ENCODE data around the gene SMO.

Gene SMO

DNA sequence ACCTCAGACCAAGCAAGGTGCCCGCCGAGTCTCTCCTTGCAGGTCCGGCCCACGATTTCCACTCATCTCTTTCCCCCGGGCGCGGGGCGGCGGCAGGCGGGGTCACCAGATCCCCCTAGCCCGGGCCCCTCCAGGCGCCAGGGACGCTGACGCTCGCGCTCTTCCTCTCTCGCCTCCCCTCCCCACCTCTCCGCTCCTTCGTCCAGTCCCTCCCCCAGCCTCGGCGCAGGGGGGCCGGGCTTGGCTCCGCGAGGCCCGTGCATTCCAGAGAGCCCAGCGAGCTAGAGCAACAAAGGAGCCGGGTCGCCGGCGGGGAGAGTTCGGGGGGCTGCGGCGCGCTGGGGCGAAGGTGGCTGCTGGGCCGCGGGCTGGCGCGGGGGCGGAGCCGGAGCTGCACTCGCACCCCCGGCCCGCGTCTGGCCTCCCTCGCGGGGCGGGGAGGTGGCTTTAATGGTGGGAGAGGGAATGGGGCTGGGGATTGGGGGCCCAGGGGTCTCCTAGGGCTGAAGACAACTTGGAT, at the start of gene SMO:
SMO (plus strand) TSS at position 262 of the 520 bp plus-strand sequence. CDS start 519 bp downstream, outside the sequence.
- DNase-seq = peak; percentile 35 to 49

DNA sequence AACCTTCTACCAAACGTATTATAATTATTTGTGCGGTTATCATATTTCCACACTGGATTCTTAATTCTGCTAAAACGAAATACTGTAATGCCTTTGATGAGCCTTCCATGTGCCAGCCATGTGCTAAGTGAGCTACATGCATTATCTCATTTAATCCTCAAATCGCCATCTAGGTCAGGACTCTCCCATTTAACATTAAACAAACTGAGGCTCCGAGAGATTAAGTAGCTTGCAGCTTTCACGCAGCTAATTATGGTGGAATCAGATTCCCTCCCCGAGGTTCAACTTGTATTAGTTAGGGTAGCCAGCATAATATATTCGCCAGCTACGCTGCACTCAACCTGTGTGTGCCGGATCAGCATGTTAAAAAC, 44.7 kb upstream of the SMO start:
- peak in 1 of 2 experiments; percentile 32 for DNase-seq

DNA sequence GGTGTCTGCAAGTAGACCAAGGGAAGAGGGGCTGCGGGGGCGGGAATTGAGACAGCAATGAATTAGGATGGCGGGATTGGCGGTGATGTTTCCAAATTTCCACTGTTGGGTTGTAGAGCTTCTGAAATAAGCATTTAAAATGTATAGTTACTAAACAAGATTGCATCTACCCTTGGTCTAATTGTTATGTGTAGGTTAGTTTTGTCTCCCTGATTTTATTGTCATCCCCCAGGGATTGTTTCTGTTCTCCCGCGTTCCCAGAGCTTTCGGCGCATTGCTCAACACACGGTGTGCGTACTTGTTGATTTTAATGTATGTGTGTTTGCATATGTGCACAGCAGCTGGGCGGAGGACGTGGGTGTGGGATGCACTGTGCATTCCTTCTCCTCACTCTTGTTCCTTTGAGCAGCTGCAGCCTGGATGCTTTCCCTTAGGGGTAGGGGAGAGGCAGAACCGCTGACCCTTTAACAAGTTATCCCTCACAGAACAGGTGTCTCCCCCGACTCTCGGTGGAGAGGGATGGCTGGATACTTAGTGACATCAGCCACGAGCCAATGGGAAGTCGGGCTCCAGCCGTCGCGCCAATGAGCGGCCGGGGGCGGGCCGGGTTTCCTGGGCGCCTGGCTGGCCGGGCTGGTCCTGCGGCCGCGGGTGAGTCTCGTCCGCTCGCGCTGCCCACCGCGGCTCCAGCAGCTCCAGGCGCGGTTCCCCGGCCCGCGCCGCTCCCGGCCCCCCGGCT, 44.2 kb upstream of the SMO start, which contains the start of gene TSPAN33:
TSPAN33 (plus strand) TSS at position 613 of the 739 bp plus-strand sequence. CDS start 274 bp downstream, outside the sequence.
- DNase-seq = peak; percentile 78 to 89

GRCh38 chr7:129144834-129145668, 43.4 kb upstream of the SMO start:
- DNase-seq = no peak

DNA sequence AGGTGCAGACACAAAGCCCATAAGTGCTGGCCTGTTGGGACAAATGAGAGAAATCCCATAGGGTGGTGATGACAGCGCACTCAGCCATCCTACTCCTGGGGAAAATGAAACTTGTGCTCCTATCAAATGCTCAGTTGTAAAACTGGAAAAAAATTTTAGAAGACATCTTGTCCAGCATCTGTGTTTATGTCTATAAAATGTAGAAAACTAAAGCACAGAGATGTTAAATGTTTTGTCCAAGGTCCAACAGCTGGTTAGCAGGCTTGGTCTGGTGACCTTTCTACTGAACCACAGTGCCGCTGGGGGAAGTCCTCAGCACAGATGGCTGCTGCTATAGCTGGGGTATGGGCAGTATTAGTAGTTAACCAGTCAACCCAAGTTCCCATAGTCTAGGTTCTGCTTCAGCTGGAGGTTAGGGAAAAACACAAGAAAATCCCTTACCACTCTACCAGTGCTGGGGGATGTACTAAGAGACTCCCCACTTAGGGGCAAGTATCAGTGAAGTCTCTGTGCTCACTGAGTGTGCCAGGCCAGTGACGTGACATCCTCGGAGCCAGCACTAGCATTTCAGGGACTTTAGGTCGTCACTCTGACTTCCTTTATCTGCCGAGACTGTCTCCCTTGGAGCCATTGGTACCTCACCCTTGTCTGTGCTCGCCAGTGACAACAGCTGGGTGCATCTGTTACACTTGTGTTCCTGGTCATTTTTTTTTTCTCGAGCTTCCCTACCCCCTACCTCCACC, 42.0 kb upstream of the SMO start:
- DNase-seq = no peak

GRCh38 chr7:129147731-129148130, 40.7 kb upstream of the SMO start:
- DNase-seq = no peak

DNA sequence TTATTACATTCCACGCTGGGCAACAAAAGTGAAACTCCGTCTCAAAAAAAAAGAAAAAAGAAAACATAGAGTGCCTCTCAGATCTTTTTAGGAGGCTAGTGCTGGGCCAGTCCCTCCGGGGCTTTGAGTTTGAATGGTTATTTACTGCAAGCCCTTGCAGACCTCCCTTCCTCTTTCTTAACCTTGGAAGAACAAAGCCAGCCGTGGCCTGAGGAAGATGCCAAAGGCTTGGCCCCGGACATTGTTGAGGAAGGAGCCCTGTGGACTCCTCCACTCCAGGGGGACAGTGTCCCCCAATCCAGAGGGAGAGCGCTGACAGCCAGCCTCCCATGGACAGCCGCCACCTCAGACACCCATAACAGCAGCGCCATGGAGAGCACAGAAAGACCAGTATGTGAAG, 38.9 kb upstream of the SMO start:
- DNase-seq = no peak

- peak in 1 of 2 experiments; percentile 53 for DNase-seq
These were observed 38.0 kb upstream of the SMO start for GRCh38 chr7:129150199-129150996.

- no peak for DNase-seq
These were observed 30.8 kb upstream of the SMO start for GRCh38 chr7:129157651-129158050.

- DNase-seq = no peak
These were observed 28.9 kb upstream of the SMO start for GRCh38 chr7:129159539-129159938.

GRCh38 chr7:129160161-129160905, 28.1 kb upstream of the SMO start:
- peak; percentile 40 to 69 for DNase-seq

GRCh38 chr7:129161524-129162225, 26.8 kb upstream of the SMO start:
- no peak for DNase-seq

DNA sequence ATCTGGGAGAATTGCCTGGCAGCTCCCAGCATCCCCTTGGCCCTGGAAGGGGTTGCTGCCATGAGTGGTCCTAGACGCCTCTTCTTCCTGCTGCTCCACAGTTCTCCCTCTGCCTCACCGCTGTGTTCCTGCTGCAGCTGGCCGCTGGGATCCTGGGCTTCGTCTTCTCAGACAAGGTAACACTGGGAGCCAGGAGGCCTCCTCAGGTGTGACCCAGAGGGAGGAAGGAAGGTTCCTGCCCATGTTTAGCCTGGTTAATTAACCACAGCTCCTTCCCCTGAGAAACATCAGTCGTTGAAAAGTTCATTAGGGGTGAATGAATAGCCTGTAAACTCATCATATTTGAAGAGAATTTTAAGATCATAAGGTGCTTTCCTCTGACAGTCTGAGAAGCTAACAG, 25.7 kb upstream of the SMO start:
- DNase-seq = no peak

DNA sequence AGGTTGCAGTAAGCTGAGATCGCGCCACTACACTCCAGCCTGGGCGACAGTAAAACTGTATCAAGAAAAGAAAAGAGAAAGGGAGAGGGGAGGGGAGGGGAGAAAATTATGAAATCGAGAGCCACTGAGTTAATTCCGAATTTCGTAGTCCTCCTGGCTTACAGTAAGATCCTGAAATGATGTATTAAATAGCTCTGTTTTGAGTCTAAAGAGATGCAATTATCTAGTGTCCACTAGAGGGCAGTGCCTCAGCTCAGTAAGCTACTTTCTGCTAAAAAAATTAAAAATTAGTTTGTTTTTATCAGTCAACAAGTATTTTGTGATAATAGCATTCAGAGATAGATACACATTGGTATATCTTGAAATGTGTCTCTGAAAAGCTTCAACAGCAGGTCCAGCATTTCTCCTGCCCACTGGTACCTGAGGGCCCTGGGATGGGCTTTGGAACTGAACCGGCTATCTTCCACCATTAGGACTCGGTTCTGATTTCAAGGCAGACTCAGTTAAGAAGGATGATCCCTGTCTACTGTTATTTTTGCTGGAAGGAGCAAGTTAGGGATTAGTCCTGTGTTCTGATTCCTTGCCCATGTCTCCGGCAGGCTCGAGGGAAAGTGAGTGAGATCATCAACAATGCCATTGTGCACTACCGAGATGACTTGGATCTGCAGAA, 24.4 kb upstream of the SMO start:
- peak in 1 of 2 experiments; percentile 13 for DNase-seq

DNA sequence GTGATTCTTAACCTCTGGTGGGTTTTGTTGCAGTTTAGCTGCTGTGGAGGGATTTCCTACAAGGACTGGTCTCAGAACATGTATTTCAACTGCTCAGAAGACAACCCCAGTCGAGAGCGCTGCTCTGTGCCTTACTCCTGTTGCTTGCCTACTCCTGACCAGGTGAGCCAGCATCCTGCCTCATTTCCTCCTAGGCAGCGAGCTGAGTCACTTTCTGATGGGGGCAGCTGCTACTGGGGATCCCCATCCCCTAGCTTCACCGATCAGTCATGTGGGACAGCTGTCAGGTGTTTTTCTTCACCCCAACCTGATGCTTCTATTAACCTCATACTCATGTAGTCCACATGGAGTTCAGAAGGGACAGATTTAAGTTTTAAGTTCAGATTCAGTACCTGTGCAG, 21.7 kb upstream of the SMO start:
- no peak for DNase-seq

DNA sequence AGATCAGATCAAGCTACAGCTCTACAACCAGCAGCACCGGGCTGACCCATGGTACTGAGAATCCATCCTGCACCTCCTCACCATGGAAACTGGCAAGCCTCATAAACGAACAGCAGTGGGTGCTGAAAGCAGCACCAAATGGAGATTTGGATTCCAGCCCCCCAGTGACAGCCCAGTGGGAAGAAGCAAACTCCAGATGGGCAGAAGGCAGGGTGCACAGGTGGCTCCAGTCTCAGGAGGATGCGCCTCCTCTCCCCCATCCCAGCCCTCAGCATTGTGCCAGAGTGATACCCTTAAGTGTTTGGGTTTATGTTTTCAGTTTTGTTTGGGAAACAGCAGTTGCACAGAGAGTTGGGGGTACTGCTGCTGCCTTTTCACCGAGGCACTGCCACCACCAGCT, 20.6 kb upstream of the SMO start:
- DNase-seq = peak; percentile 58 to 73

DNA sequence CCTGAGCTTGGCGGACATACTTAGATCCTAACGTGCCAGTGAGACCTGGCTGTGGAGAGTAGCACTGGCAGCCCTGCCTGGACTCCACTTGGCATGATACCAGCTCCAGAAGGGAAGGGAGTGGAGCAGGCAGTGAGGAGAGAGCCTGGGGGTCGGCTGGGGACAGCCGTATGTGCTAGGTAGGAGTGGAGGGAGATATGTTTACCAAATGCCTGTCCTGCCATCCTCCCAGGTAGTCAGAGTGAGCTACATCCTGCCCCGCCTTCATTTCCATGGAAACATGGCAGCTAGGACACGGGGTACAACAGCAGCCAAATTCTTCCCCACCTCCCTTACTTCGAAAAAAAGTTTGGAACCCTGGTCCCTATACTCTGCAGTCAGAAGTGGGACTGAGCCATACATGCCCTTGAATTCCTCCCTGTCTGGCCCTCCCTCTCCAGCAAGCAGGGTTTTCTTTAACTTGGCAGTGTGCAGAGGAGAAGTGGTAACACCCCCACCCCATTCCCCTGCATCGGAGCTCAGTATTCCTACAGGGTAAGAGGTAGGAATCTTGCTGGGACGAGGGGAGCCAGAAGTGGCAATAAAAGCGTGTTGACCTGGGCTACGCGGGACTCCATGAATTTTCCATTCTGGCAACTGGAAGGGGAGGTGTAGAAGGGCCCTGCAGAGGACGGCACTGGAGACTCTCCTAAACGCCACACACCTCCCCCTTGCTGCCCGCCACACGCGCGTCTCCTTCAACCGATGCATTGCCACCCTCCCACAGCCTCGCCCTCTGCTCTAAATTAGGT, 20.0 kb upstream of the SMO start:
- DNase-seq = peak; percentile 58 to 65

DNA sequence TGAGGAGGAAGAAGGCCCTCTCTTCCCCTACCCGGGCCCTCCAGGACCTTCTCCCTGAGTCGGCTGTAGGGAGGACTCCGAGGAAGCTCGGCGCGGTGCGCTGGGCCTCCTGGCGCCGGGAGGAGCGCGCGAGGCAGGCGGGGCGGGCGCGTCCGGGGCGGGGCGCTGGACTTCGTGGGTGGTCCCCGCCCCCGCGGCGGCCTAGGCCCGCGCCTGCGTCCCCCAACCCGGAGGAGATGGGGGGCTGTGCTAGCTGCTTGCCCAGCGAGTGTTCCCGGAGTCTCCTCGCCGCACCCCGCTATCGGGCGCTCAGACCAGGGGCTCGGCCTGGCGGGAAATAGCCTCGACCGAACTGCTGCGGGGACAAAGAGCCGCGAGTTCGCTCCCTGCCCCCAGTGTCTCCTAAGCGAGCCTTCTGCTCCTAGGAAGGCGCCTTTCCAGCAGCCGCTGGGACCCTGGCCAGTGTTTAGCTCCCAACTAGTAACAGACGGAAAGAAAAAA, 19.2 kb upstream of the SMO start:
- DNase-seq = no peak

Measured in NCI-H524 (cell line).